CD1c-positive myeloid dendritic cell (primary cell): ENCODE data around the gene CACNA1H.
"Not testable (repeated sequence)": the region's sequence is repeated elsewhere in the genome, so short reads cannot be mapped to it uniquely, and the experiment has no call there.

Source experiments
- DNase-seq: peaks from one replicate; pipeline ENCODE4 v3.0.0-alpha.2; 2016; ENCODE audit errors: extremely low spot score

CACNA1H gene

DNA sequence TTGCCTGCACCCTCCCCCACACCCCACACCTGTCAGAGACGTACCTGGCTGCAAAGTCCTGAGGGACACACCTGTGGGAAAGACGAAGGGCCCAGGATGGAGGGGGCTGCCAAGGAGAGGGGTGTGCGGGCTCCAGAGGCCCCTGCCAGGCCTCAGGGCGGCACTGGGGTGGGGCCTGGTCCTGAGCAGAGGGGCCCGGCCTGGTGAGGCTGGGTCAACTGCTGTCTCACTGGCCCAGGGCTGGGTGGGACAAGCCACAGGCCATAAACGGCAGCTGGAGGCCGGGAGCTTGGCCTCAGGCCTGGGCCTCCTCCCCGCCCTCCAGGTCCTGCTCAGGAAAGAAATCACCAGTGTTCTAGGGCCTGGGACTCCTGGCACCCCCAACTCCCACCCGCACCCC, 71.7 kb downstream of the CACNA1H start:
- DNase-seq, result no peak

DNA sequence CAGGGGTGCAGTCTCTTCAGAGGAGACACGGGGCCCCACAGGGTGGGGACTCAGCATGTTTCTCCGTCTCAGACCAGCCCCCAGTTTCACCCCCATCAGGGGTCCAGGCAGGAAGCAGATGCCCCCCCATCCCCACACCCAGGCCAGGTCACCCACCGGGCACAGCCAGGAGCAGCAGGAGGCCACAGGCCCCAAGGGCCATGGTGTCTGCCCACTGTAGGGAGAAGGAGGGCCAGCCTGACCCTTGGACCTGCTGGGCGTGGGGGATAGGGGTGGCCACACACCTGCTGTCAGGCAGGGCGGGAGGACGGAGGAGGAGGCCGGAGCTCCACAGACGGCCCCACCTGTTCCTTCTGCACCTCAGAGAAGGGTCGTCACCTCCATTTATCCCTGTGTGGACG, 72.1 kb downstream of the CACNA1H start, which contains the start of gene TPSG1:
Gene TPSG1, minus strand, starts transcription at position 218 of the 401 bp plus-strand sequence. Its CDS starts 16 bp downstream, at position 202.
- DNase-seq, result no peak

DNA sequence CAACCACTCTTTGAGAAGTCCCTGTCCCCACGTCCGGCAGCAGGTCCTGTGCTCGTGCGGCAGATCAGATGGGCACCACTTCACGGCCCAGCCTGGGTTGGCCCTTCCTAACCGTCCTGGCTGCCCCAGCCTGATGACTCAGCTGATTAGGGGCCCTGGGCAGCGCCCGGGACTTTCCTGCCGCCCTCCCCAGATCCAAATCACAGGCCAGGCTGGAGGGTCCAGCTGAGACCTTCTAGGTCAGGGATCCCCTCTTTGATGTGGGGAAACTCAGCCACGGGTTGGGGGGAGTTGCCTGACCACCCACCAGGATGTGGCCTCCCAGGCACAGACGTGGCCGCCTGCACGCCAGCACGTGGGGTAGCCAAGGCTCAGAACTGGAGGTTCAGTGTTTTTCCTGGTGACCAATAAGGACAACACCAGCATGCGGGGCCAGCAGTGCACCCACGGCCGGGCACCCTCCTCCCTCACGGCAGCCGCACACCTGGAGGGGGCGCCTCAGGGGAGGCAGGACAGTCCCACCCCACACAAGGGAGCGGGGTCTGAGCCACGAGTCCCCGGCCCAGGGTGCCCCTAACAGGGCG, 72.9 kb downstream of the CACNA1H start:
- not testable (repeated sequence) for DNase-seq

- DNase-seq, result not testable (repeated sequence)
These were observed 73.8 kb downstream of the CACNA1H start for GRCh38 chr16:1226692-1227091.

DNA sequence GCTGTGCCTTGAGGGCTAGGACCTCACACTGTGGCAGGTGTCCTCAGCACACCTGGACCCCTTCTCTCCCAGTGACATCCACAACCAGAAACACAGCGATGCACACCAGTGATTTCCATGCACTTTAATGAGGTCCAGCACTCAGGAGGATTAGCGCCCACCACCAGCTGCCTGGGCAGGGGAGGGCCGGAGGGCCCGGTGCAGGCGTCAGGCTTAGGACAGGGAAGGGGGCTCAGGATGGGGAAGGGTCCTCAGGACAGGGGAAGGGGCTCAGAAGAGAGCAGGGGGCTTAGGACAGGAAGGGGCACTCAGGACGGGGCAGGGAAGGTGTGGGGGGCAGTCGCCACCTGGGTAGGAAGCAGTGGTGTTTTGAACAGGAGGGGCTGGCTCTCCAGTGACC, 75.3 kb downstream of the CACNA1H start:
- not testable (repeated sequence) for DNase-seq

DNA sequence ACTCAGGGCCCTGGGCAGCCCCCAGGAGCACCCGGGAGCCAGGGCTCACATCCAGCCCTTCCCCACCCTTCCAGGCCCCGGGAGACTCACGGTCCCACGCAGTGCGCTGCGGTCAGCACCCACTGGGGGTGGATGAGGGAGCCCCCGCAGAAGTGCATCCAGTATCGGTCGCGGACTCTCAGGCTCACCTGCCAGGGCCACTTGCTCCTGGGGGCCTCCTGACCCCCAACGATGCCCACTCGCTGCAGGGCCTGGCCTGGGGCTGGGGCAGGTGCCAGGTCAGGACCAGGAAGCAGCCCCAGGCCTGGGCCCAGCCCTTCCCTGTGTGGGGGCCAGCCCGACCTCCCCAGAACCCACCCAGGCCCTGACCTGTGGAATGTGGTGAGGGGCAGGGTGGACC, 76.6 kb downstream of the CACNA1H start:
- not testable (repeated sequence) for DNase-seq

DNA sequence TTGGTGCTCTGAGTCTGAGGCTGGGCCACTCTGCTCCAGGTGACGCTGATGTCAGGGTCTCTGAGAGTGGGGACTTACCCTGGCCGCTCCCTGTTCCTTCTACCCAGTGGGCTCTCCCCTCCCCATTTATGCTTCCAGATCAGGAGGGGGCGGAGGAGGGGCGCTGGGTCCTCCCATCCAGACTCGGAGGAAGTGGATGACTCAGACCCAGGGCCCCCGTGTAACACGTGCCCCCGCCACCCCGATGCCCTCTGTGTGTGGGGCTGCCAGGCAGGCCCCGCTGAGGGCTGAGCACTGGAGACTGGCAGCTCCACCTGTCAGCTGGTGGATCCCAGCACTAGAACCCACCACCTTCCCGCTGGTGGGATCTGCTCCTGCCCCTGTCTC, 77.2 kb downstream of the CACNA1H start, which contains the start of gene TPSB2:
Gene TPSB2, minus strand, starts transcription at position 101 of the 387 bp plus-strand sequence. CDS start 233 bp downstream, outside the sequence.
- not testable (repeated sequence) for DNase-seq

- not testable (repeated sequence) for DNase-seq
These were observed 77.7 kb downstream of the CACNA1H start for GRCh38 chr16:1230471-1231212.

- DNase-seq, result not testable (repeated sequence)
These were observed 78.4 kb downstream of the CACNA1H start for GRCh38 chr16:1231301-1231700.

DNA sequence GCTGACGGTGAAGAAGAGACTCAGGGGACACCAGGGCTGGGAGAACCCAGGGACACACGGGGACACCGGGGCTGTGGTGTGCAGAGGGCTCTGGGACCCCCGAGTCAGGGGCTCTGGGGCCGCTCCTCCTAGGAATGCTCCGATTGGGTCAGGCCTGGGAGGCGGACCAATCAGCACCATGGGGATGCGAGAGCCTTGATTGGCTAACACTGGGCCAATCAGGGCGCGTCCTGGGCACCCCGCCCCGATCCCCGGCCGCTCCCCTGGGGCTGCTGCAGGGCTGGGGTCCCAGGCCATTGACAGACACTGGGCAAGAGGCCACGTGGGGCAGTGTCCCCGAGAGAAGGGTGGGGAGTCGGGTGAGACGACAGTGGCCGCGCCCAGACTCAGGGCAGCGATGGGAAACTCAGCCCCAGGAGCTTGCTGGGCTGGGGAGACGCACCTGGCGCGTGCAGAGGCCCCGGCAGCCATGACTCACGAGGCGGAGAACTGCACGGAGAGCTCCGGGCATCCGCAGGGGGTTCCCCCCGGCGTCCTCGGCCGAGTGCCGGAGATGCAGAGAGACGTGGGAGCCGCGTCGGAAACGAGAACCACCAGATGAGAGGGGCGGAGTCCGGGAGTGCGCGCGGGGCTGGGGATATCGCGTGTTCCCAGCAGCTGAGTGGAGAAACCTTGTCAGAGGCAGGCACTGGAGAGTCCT, 79.3 kb downstream of the CACNA1H start:
- DNase-seq, result not testable (repeated sequence)

GRCh38 chr16:1236659-1237058, 83.8 kb downstream of the CACNA1H start:
- not testable (repeated sequence) for DNase-seq

DNA sequence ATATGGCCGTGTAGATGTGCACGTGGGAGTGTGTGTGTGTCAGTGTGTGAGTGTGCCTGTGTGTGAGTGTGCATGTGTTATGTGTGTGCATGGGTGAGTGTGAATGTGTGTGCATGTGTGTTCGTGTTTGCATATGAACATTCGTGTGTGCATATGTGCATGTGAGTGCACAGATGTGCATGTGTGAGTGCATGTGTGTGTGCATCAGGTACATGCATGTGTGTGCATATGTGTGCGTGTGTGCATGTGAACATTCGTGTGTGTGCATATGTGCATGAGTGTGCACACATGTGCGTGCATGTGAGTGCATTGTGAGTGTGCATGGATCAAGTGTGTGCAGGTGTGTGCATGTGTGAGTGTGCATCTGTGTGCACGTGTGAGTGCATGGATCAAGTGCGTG, 85.1 kb downstream of the CACNA1H start:
- DNase-seq, result no peak

DNA sequence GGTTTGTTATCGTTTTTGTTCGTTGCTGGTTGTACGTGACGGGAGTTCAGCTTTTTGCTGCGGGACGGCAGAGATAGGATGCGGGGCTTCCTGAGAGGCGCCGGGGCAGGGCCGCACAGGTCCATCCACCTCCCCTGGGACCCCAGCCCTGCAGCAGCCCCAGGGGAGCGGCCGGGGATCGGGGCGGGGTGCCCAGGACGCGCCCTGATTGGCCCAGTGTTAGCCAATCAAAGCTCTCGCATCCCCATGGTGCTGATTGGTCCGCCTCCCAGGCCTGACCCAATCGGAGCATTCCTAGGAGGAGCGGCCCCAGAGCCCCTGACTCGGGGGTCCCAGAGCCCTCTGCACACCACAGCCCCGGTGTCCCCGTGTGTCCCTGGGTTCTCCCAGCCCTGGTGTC, 86.0 kb downstream of the CACNA1H start:
- DNase-seq, result not testable (repeated sequence)

- DNase-seq, result not testable (repeated sequence)
These were observed 86.7 kb downstream of the CACNA1H start for GRCh38 chr16:1239575-1239974.

DNA sequence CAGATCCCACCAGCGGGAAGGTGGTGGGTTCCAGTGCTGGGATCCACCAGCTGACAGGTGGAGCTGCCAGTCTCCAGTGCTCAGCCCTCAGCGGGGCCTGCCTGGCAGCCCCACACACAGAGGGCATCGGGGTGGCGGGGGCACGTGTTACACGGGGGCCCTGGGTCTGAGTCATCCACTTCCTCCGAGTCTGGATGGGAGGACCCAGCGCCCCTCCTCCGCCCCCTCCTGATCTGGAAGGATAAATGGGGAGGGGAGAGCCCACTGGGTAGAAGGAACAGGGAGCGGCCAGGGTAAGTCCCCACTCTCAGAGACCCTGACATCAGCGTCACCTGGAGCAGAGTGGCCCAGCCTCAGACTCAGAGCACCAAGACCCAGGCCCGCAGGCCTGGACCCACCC, 87.5 kb downstream of the CACNA1H start, which contains the start of gene TPSAB1:
Gene TPSAB1, plus strand, starts transcription at position 270 of the 400 bp plus-strand sequence. CDS start 234 bp downstream, outside the sequence.
- not testable (repeated sequence) for DNase-seq

- DNase-seq, result not testable (repeated sequence)
These were observed 88.2 kb downstream of the CACNA1H start for GRCh38 chr16:1241081-1241480.

- not testable (repeated sequence) for DNase-seq
These were observed 90.5 kb downstream of the CACNA1H start for GRCh38 chr16:1243363-1243762.

- not testable (repeated sequence) for DNase-seq
These were observed 91.3 kb downstream of the CACNA1H start for GRCh38 chr16:1243907-1244850.

GRCh38 chr16:1244881-1245280, 92.0 kb downstream of the CACNA1H start:
- peak; percentile 23 for DNase-seq

GRCh38 chr16:1245452-1246020, 92.6 kb downstream of the CACNA1H start:
- DNase-seq, result no peak
